HCT116 (cell line): ENCODE data around the gene MBD3. TPM values are rescaled to one million over a fixed set of nuclear protein-coding genes. Genes with fewer than 3 reads are reported as not detected.

Source experiments
- ATAC-seq: fragments of 200-7000 bp; cut with Tn5 transposase; 2 replicates; pipeline ENCODE4 v1.9.1; 2020; ENCODE audit warnings: mild to moderate bottlenecking, moderate library complexity
- BruUV-seq: library from RNA; stranded (reverse); fragments of 400-500 nt; replicated peaks from 2 replicates; lab custom pipeline; 2021; lab: Mats Ljungman, UMichigan
- CTCF ChIA-PET: fragments of 300-600 bp; sonication (Branson Sonifier 250); formaldehyde crosslinking; loops from one replicate; lab custom pipeline; 2021; ENCODE audit warnings: antibody characterized with exemption; lab: Charles Lee
- POLR2A ChIA-PET: fragments of 300-600, 350-600 bp; sonication (Branson Sonifier 250); formaldehyde crosslinking; loops from one replicate; lab custom pipeline; 2021; ENCODE audit warnings: antibody characterized with exemption; lab: Charles Lee
- RAD21 ChIA-PET, 2 experiments: fragments of 300-600 bp; sonication (Branson Sonifier 250); formaldehyde crosslinking; loops; one replicate each; lab custom pipeline; 2023; ENCODE audit warnings: low total read pairs in 2 of 2; ENCODE audit not compliant: uncharacterized antibody in 2 of 2, unreplicated experiment in 2 of 2, low non-redundant PET in 1 of 2; lab: Charles Lee
- DNase-seq: peaks from one replicate; pipeline ENCODE4 v3.0.0-alpha.2; 2010; ENCODE audit warnings: low read depth, low spot score
- H2AFZ ChIP-seq: fragments of 200-600 bp; shearing (Covaris generic), sonication (generic); 2 replicates; pipeline ENCODE4 v1.6.1; 2017; ENCODE audit warnings: low read depth, mixed run types, mixed read lengths, antibody characterized with exemption, low read length; ENCODE audit not compliant: poor library complexity, severe bottlenecking
- H3K27ac ChIP-seq: 2 replicates; pipeline ENCODE4 v1.5.1; 2012; ENCODE audit warnings: low read depth, low read length
- H3K27me3 ChIP-seq: fragments of 200-600 bp; sonication (generic); 2 replicates; pipeline ENCODE4 v1.6.1; 2016; ENCODE audit warnings: mixed run types, low read length, mixed read lengths; ENCODE audit not compliant: insufficient read depth
- H3K36me3 ChIP-seq, 2 experiments: fragments of 200-500 bp in 1 of 2; fragments of 200-600 bp in 1 of 2; sonication (Bioruptor generic) in 1 of 2; sonication (generic) in 1 of 2; 2 replicates each; pipeline versions ENCODE4 v1.5.1 to v1.6.1; 2014 to 2016; ENCODE audit warnings: low read length in 2 of 2, inconsistent platforms in 1 of 2, mixed read lengths in 1 of 2, mixed run types in 1 of 2; ENCODE audit not compliant: insufficient read depth in 2 of 2, control insufficient read depth in 1 of 2
- H3K4me1 ChIP-seq, 2 experiments: fragments of 200-600 bp in 1 of 2; sonication (generic) in 1 of 2; 2 replicates each; pipeline versions ENCODE4 v1.5.1 to v1.6.1; 2012 to 2017; ENCODE audit warnings: low read length in 2 of 2, inconsistent platforms in 1 of 2, mild to moderate bottlenecking in 1 of 2, mixed read lengths in 1 of 2, mixed run types in 1 of 2, moderate library complexity in 1 of 2; ENCODE audit not compliant: insufficient read depth in 2 of 2, control insufficient read depth in 1 of 2
- H3K4me2 ChIP-seq: fragments of 200-600 bp; sonication (generic); 2 replicates; pipeline ENCODE4 v1.6.1; 2017; ENCODE audit warnings: mixed run types, low read length, mixed read lengths
- H3K4me3 ChIP-seq, 2 experiments: fragments of 200-600 bp in 1 of 2; sonication (generic) in 1 of 2; replicated peaks in 1 of 2; 2 replicates each; pipeline ENCODE4 v1.5.1; 2011 to 2016; ENCODE audit warnings: low read length in 2 of 2, control low read depth in 1 of 2, low read depth in 1 of 2, mild to moderate bottlenecking in 1 of 2, mixed read lengths in 1 of 2, mixed run types in 1 of 2
- H3K79me2 ChIP-seq: fragments of 200-600 bp; sonication (generic); 2 replicates; pipeline ENCODE4 v1.6.1; 2017; ENCODE audit warnings: mild to moderate bottlenecking, mixed run types, low read length, moderate library complexity, mixed read lengths; ENCODE audit not compliant: insufficient read depth
- H3K9ac ChIP-seq: fragments of 200-600 bp; sonication (generic); 2 replicates; pipeline ENCODE4 v1.6.1; 2016; ENCODE audit warnings: low read length, mixed read lengths
- H3K9me2 ChIP-seq: fragments of 200-600 bp; sonication (generic), shearing (Covaris generic); 2 replicates; pipeline ENCODE4 v1.6.1; 2017; ENCODE audit warnings: mixed run types, mild to moderate bottlenecking, moderate library complexity; ENCODE audit not compliant: insufficient read depth
- H3K9me3 ChIP-seq, 2 experiments: fragments of 200-500 bp in 1 of 2; fragments of 200-600 bp in 1 of 2; sonication (Bioruptor generic) in 1 of 2; sonication (generic) in 1 of 2; 2 replicates each; pipeline ENCODE4 v1.6.1; 2014 to 2017; ENCODE audit warnings: low read length in 2 of 2, mixed read lengths in 2 of 2, inconsistent platforms in 1 of 2, low read depth in 1 of 2, mild to moderate bottlenecking in 1 of 2, mixed run types in 1 of 2, moderate library complexity in 1 of 2; ENCODE audit not compliant: control insufficient read depth in 1 of 2, insufficient read depth in 1 of 2
- H4K20me1 ChIP-seq: fragments of 200-600 bp; sonication (generic), shearing (Covaris generic); 2 replicates; pipeline ENCODE4 v1.6.1; 2017; ENCODE audit warnings: mixed run types, mild to moderate bottlenecking, moderate library complexity; ENCODE audit not compliant: insufficient read depth
- CBX3 ChIP-seq: IDR thresholded peaks from 2 replicates; pipeline ENCODE4 v1.6.1; 2012; ENCODE audit warnings: low read depth
- EGR1 ChIP-seq: IDR thresholded peaks from 2 replicates; pipeline ENCODE4 v1.6.1; 2012; ENCODE audit warnings: low read depth
- EZH2 ChIP-seq: fragments of 200-600 bp; sonication (generic); IDR thresholded peaks from 2 replicates; pipeline ENCODE4 v1.6.1; 2017; ENCODE audit warnings: antibody characterized with exemption, mixed run types
- FOSL1 ChIP-seq: IDR thresholded peaks from 2 replicates; pipeline ENCODE4 v1.6.1; 2012; ENCODE audit warnings: low read depth
- POLR2A ChIP-seq: IDR thresholded peaks from 2 replicates; pipeline ENCODE4 v1.7.0; 2011; ENCODE audit warnings: borderline replicate concordance; ENCODE audit not compliant: insufficient read depth, insufficient read length; ENCODE audit errors: extremely low read depth
- POLR2AphosphoS5 ChIP-seq: IDR thresholded peaks from 2 replicates; pipeline ENCODE4 v1.6.1; 2011; ENCODE audit warnings: mild to moderate bottlenecking, low read depth, low read length, moderate library complexity
- RAD21 ChIP-seq: IDR thresholded peaks from 2 replicates; pipeline ENCODE4 v1.6.1; 2012; ENCODE audit warnings: low read depth, mild to moderate bottlenecking
- SRF ChIP-seq: IDR thresholded peaks from 2 replicates; pipeline ENCODE4 v1.6.1; 2012; ENCODE audit warnings: low read depth
- TCF7L2 ChIP-seq: IDR thresholded peaks from 2 replicates; pipeline ENCODE4 v1.7.0; 2011; ENCODE audit warnings: borderline replicate concordance, inconsistent platforms; ENCODE audit not compliant: insufficient read depth, insufficient read length; ENCODE audit errors: extremely low read depth
- ZFX ChIP-seq: fragments of 450-650 bp; IDR thresholded peaks from 2 replicates; pipeline ENCODE4 v1.6.1; 2017
- intact Hi-C: fragments of 100-400 bp; cut with micrococcal nuclease; formaldehyde crosslinking; loops from 2 replicates; pipeline ENCODE4 v1.10.0; 2022
- total RNA-seq: library from RNA; stranded (reverse); gene quantifications from one replicate; pipeline ENCODE4 v1.2.1, GENCODE V29; 2021; ENCODE audit not compliant: unreplicated experiment
- TF ChIP-seq, protein P1 (sequence below): IDR thresholded peaks from 2 replicates; pipeline ENCODE4 v1.6.1; 2012
- TF ChIP-seq, protein P2 (sequence below): IDR thresholded peaks from 2 replicates; pipeline ENCODE4 v1.6.1; 2012

The MBD3 gene
- total RNA-seq, 1 experiment from 2014 or later: 85.7 TPM

DNA sequence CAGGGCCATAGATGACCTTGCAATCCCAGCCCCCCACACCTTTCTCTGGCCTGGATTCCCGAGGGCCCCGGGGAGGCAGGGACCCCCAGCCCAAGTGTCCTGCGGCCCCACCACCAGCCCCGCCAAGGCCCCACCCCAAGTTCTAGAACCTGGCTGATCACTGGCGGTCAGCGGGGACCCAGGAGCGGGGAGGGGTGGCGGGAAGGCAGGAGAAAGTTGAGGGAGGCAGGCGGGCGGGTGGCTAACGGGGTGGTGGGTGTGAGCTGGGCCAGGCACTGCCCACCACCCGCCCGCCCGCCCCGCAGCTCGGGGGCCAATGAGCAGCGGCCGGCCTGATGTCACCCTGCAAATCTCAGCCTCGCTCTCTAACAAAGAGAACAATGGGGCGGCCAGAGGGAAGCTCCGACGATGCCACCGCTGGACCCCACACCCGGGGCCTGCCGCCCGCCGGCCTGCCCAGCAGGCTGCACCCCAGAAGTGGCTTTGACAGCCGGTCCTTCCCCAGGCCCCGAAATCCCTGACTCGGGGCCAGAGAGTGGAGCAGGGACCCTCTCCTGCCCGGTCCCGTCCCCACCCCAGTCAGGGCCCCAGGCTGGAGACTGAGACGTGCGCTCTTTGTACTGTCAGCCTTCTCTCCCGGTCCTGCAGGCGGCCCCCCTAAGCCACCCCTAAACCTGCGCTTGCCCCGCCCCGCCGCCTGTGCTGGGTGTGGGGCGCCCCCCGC is 26.1 kb downstream of the MBD3 start:
- Histone ChIP-seq H3K27me3 (no peaks in the 10 kb centered on the region), H3K4me2 (peak overlapping the region; percentile 86), H3K4me3 (peak overlapping the region; percentile 65 to 72), H2AFZ (no peak overlapping the region), H3K9ac (peak overlapping the region; percentile 83), H3K36me3 (0 out of 4 replicates have a peak, but pooled peaks cover 0 to 3% of the 10 kb centered on the region in 2 experiments), H3K79me2 (peaks cover 54% of the 10 kb centered on the region), H4K20me1 (no peaks in the 10 kb centered on the region), H3K9me3 (no peaks in the 10 kb centered on the region), H3K4me1 (peaks cover 13 to 14% of the 10 kb centered on the region in 2 experiments; a peak in 3 of 4 replicates), H3K9me2 (no peaks in the 10 kb centered on the region), H3K27ac (peak overlapping the region; percentile 88)
- POLR2A ChIA-PET: no interaction called here
- ATAC-seq: peak; percentile 78
- TF ChIP-seq POLR2AphosphoS5 (peak; percentile 30; the same call in 1 of the 2 replicates), TCF7L2 (peak; percentile 7), RAD21 (no peak), ZFX (peak; percentile 39; the same call in 1 of the 2 replicates)
- intact Hi-C loops: no loop called here
- RAD21 ChIA-PET: no interaction called here
- DNase-seq: no peak
- BruUV-seq: no TSS peak
- CTCF ChIA-PET: interaction anchor here (2.3 kb wide), 1 partner anchor 20 kb away, joined by 14 read pairs; no protein-coding TSS in a partner anchor

DNA sequence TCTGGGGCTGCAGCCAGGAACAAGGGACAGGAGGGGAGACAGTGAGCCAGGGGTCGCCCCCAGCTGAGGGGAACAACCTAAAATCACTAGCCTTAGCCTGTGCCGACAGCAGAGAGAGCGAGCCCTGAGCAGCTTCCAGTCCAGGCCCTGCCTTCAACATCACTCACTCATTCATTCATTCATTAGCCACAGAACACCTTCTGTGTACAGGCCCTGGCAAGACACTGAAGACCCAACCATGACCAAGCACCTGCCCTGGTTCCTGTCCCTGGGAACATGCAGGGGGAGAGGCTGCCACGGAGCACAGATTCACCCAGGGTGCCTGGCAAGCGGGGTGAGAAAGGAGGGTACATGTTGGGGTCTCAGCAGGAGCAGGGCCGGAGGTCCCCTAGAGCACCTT is 29.4 kb downstream of the MBD3 start:
- DNase-seq (no peak), ATAC-seq (no peak)
- no TSS peak for BruUV-seq
- H3K4me1 ChIP-seq: peaks cover 6 to 9% of the 10 kb centered on the region in 2 experiments; a peak in 3 of 4 replicates
- H3K9me2 ChIP-seq: no peaks in the 10 kb centered on the region
- POLR2A ChIA-PET: no interaction called here
- no peak overlapping the region for H3K4me2 ChIP-seq
- no peaks in the 10 kb centered on the region for H3K27me3 ChIP-seq
- CTCF ChIA-PET: no interaction called here
- H3K9ac ChIP-seq: no peak overlapping the region
- no peak overlapping the region for H2AFZ ChIP-seq
- peaks cover 78% of the 10 kb centered on the region for H3K79me2 ChIP-seq
- no peak overlapping the region; the same call in 1 of the 2 replicates for H3K27ac ChIP-seq
- H3K4me3 ChIP-seq: no peak overlapping the region
- H3K36me3 ChIP-seq: peaks cover 0 to 3% of the 10 kb centered on the region in 2 experiments; a peak in 1 of 4 replicates
- TF ChIP-seq POLR2A (no peak), EZH2 (no peak), ZFX (no peak), CBX3 (no peak), FOSL1 (no peak), SRF (no peak), TCF7L2 (no peak), POLR2AphosphoS5 (no peak), EGR1 (no peak)
- TF ChIP-seq, protein P1, sequence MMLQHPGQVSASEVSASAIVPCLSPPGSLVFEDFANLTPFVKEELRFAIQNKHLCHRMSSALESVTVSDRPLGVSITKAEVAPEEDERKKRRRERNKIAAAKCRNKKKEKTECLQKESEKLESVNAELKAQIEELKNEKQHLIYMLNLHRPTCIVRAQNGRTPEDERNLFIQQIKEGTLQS: no peak
- TF ChIP-seq, protein P2, sequence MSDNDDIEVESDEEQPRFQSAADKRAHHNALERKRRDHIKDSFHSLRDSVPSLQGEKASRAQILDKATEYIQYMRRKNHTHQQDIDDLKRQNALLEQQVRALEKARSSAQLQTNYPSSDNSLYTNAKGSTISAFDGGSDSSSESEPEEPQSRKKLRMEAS: no peak
- intact Hi-C loops: no loop called here
- no peaks in the 10 kb centered on the region for H4K20me1 ChIP-seq
- H3K9me3 ChIP-seq: no peaks in the 10 kb centered on the region
- RAD21 ChIA-PET: no interaction called here
